Transverse colon (tissue), 4 donors: Measurements from ENCODE around the gene TMEM91.

Source experiments
- CTCF ChIP-seq, 5 experiments: fragments of 200-600 bp in 3 of 5; fragments of 450-650 bp in 2 of 5; sonication (generic) in 3 of 5; IDR thresholded peaks; 1 replicate in 2 of 5; 2 replicates in 3 of 5; pipeline ENCODE4 v1.5.1; 2016 to 2017; ENCODE audit warnings: antibody characterized with exemption in 5 of 5, inconsistent platforms in 3 of 5, mild to moderate bottlenecking in 2 of 5, moderate library complexity in 1 of 5
- EP300 ChIP-seq: sonication (generic); formaldehyde crosslinking; IDR thresholded peaks from one replicate; pipeline ENCODE4 v1.6.1; 2017; ENCODE audit warnings: antibody characterized with exemption, low read depth
- POLR2A ChIP-seq: fragments of 450-650 bp; IDR thresholded peaks from one replicate; pipeline ENCODE4 v1.6.1; 2016; ENCODE audit warnings: antibody characterized with exemption, mild to moderate bottlenecking, moderate library complexity
- POLR2AphosphoS5 ChIP-seq, 3 donors: sonication (generic); formaldehyde crosslinking; IDR thresholded peaks; one replicate each; pipeline ENCODE4 v1.6.1; 2016; ENCODE audit warnings: antibody characterized with exemption in 3 of 3

GRCh38 chr19:41401483-41401882 lies 25.1 kb downstream of the TMEM91 start:
- TF ChIP-seq POLR2AphosphoS5 (IDR thresholded peaks at IDR 0.05) (no peak), CTCF (IDR thresholded peaks at IDR 0.05) (no peak), EP300 (no peak), POLR2A (no peak)
